ENCODE measurements around the gene MAP3K14. TPM values are rescaled to one million over a fixed set of nuclear protein-coding genes. Genes with fewer than 3 reads are reported as not detected.

MAP3K14 gene
- total RNA-seq, 1 experiment from 2014 or later = 7.8 TPM

- no peak overlapping the region for H3K4me2 ChIP-seq (ENCODE audit: insufficient read depth, insufficient read length, low read length)
- H3K4me3 Mint-ChIP-seq = no peak overlapping the region
- no peak for TF ChIP-seq CTCF (conservative IDR thresholded peaks at IDR 0.05)
- H3K79me1 ChIP-seq (ENCODE audit: insufficient read depth, low read depth, low read length, poor library complexity, severe bottlenecking) = no peaks in the 10 kb centered on the region
- no peak overlapping the region for H3K27ac ChIP-seq (ENCODE audit: insufficient read length, low read depth, low read length)
- no CpG with 5 or more reads among the region's 8 CpGs for WGBS (ENCODE audit: extremely low coverage, insufficient read length, low lambda C conversion rate)
- no peaks in the 10 kb centered on the region; a peak in 2 of 5 replicates for H3K9me3 Mint-ChIP-seq
- H4K20me1 ChIP-seq (ENCODE audit: control insufficient read depth, insufficient read depth, insufficient read length) = no peaks in the 10 kb centered on the region
- H3K27me3 ChIP-seq (ENCODE audit: insufficient read depth, low read length) = no peaks in the 10 kb centered on the region; the same call in 1 of the 2 replicates
- no peaks in the 10 kb centered on the region for H3K79me2 ChIP-seq (ENCODE audit: insufficient read depth, low read length)
- no peak overlapping the region for H2AFZ ChIP-seq (ENCODE audit: low read length)
- H3K36me3 Mint-ChIP-seq (ENCODE audit: insufficient read depth in 1 of 3, low read depth in 3 of 3) = no peaks in the 10 kb centered on the region
- no peak overlapping the region for H4K8ac ChIP-seq (replicated peaks; ENCODE audit: insufficient read length, low read depth, low read length)
- no peak overlapping the region for H3K9ac ChIP-seq (ENCODE audit: extremely low read depth, insufficient read length, low read length)
- H3K4me1 Mint-ChIP-seq = peaks cover 19 to 40% of the 10 kb centered on the region in 2 experiments
- H3K14ac ChIP-seq (ENCODE audit: insufficient read depth, low read length) = no peak overlapping the region
- H3K27me3 Mint-ChIP-seq (ENCODE audit: low read depth) = peaks cover 30% of the 10 kb centered on the region
- no peak overlapping the region for H3K4ac ChIP-seq (ENCODE audit: low read depth, low read length)
- no peak overlapping the region for H2BK12ac ChIP-seq (ENCODE audit: insufficient read length, low read depth, low read length)
- no peak overlapping the region for H2AK5ac ChIP-seq (ENCODE audit: insufficient read length, low read length)
- H2BK120ac ChIP-seq (ENCODE audit: low read depth, low read length, poor library complexity, severe bottlenecking) = no peak overlapping the region
- H4K5ac ChIP-seq (ENCODE audit: insufficient read length, low read depth, low read length) = no peak overlapping the region
- H3K23ac ChIP-seq (ENCODE audit: insufficient read length, low read depth, low read length) = no peak overlapping the region
- no peak overlapping the region for H3K18ac ChIP-seq (ENCODE audit: insufficient read length, low read depth, low read length)
- H3K4me1 ChIP-seq (ENCODE audit: insufficient read depth, low read length) = peaks cover 4% of the 10 kb centered on the region; the same call in 1 of the 2 replicates
- no peak overlapping the region for H2BK20ac ChIP-seq (ENCODE audit: low read depth, low read length, poor library complexity, severe bottlenecking)
- H3K27ac Mint-ChIP-seq = no peak overlapping the region
- no peak overlapping the region for H3K56ac ChIP-seq (ENCODE audit: insufficient read length, low read depth, low read length)
- no peak overlapping the region for H2BK15ac ChIP-seq (ENCODE audit: low read depth, low read length)
- H3T11ph ChIP-seq (ENCODE audit: low read length) = no peak overlapping the region
- H3K23me2 ChIP-seq (ENCODE audit: insufficient read length, low read depth, low read length, poor library complexity, severe bottlenecking) = no peaks in the 10 kb centered on the region
- DNase-seq = no peak
- no peak overlapping the region for H2BK5ac ChIP-seq (ENCODE audit: insufficient read length, low read length)
- no peak overlapping the region for H4K91ac ChIP-seq (ENCODE audit: insufficient read length, low read depth, low read length)
- H3K9me3 ChIP-seq (ENCODE audit: control insufficient read depth, low read depth, low read length) = no peaks in the 10 kb centered on the region
Observed at GRCh38 chr17:45233423-45233924, 83.3 kb downstream of the MAP3K14 start.
